Activated T-helper 1 cell treated with Interleukin-2 at 50 U/mL for 16 hours (primary cell): ENCODE data around the gene INSRR.

Experiments used
- DNase-seq: peaks from one replicate; pipeline ENCODE4 v3.0.0-alpha.2; 2020; ENCODE audit warnings: low read depth

Gene INSRR

DNA sequence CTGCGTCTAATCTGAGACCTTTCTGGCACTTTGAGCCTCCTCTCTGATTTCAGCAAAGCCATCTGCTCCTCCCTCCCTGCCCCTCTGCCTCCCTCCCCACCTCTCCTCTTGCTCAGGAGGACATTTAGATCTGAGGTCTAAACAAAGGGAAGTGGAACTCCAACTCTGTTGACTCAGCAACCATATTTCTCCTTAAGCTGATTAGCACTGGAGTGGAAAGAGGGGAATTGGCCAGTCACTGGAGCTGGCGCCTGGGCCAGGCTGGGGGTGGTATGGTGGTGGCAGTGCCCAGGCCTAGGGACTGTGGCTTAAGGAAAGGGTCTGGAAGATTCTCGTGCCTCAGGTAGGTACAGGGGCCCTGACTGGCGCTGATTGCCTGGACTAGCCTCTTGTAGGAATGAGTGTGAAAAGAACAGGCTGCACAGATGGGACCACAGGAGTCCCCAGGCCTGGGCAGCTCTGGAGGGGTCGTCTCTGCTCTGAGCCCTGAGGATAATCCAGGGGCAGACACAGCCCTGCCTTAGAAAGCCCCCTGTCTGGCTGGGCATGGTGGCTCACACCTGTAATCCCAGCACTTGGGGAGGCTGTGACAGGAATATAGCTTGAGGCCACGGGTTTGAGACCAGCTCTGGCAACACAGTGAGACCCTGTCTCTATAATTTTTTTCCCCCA, 54.2 kb downstream of the INSRR start:
- no peak for DNase-seq

DNA sequence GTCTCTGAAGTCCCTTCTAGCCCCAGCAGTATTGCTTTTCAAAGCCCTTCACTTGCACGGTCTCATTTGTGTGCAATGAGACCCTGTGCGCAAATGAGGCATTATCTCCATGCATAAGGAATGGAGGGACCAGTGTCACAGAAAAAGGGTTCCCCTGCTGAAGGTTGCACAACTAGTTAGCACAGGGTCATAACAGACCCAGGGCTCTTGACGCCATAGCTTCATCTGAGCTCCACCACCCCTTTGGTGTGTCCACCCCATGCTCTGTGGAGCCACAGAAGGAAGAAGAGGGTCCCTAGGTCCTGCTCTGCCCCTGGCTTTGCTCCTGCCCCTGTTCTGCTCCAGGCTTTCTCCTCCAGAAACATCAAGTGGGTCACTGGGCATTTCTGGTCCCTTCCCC, 54.9 kb downstream of the INSRR start:
- no peak for DNase-seq

DNA sequence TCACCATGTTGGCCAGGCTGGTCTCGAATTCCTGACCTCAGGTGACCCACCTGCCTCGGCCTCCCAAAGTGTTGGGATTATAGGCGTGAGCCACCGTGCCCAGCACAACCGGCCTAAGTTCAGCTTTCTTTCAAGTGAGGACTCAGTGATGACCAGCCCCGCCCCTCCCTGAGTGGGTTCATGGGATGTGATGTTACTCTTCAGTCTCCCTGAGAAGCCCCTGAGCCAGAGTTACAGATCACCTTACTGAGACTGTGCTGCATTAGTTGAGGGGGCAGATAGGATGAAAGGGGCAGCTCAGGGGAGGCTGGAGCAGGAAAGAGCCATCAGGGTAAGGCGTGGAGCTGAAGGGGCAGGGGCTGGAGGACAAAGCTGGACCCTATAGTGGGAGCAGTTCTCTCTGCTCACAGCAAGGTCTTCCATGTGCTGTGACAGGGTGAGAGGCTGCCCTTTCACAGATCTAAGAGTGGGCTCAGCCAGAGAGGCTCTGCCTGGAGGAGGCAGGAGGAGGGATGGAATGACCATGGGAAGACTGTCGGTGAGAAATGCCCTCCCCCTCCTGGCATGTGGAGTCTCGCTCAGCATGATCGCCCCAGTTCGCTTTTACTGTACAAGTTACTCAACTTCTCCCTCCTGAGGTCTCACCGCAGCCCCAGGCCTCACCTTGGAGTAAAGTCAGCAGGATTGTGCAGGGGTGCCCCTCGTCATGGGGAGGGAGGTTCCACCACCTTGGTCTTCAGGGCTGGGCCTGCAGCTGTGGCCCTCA, 55.6 kb downstream of the INSRR start:
- no peak for DNase-seq

DNA sequence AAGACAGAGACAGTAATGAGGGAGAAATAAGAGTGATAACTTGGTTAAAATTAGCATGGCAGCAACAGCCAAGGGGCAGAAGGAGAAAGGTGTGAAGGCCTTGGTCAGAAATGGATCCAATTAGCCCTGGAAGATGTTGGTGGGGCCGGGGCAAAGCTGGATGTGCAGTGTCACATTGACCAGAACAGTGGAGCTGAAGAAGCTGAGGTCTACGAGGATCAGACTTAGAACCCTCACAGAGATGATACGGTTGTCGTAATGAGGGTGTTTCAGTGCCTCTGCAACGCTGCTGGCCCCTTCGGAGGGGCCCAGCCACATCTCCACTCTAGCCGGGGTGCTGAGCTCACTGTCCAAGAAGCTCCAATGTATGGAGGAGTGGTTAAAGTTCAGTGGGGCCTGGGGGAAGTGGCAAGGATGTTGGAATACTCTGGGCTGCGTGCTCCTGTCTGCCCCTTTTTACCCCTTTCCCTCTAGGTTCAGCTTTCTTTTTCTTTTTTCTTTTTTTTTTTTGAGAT, 56.4 kb downstream of the INSRR start:
- no peak for DNase-seq

DNA sequence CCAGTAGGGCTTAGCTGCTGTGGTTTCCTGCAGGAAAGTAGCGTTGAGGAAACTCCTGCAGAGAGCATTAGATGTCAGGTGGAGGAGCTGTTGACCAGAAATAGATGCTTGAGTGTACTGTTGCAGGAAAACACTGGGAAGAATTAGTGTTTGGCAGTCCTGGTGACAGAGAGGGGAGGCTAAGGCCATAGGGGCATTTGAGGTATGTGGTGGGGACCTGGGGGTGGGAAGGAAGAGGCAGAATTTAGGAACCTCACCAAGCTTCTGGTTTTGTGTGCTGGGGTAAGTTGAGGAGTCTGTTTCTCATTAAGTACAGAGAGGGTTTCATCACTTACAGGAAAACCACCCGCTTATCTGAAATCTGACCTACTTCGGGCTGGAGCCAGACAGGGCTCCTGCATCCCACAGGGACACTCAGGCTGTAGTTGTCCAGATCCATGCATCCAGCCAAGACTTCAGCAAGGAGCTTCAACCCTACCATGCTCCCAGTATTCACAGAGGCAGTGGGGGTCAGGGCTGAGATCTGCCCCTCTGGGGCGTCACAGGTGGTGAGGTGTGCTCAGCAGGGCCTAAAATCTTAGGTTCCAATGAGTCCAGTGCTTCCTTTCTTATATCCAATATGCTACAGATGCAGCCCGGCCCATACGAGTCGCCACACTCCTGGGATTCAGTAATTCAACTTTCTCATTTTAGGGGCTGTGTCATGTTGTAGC, 57.4 kb downstream of the INSRR start:
- no peak for DNase-seq

DNA sequence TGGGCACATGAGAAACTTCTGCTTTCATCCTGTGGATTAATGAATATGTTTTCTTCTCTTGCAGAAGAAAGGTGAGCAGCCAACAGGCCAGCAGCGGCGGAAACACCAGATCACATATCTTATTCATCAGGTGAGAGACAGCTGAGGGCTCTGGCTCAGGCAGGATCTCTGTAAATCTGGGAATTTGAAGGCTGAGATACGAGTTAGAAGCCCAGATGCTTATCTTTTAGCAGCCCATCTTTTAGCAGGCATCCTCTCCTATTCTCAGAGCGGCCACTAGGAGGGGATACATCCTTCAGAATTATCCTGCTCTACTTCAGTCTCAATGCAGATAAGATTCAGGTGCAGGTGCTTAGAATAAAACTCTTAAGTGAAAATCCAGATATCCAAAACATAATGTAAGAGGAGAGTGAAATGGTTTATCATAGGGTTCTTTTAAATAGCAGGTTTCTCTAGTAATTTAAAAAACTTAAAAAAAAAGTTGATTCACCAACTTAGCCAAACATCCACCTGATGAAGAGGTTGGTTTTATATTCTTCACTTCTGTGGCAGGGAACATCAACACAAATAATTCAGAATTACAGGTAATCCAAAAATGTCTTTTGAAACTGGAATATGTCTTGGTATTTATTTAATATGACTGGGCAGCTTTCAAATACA, 61.6 kb downstream of the INSRR start:
- no peak for DNase-seq

DNA sequence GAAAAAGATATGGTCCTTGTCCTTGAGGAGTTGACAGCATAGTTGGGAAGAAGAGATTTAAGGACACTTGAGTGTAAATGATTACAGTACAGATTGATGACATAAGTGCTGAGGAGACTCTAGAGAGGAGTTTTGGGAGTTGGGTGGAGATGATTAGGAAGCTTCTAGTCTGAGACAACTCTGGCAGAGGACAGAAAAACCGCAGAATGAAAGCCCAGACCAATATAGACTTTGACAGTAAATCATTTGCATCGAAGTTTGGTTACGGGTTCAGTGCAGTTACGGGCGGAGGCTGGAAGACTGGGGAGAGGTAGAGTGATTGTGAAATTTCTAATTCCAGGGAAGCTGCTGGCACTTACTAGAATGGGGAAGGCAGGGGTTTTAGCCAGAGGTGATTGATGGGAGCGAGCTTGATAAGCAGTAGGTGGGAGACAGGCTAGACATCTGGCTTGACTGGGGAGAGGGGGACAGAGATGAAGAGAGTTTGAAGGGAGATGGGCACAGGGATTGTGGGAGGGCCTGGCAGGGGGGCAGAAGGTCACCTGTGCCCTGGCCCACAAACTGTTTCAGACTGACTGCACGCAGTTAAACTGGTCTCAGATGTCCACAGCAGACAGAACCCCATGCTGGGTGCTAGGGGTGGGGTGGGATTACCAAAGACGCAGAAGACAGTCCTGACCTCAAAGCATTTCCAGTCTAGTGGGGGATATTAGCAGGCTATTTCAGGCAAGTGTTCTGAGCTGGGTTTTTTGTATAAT, 62.4 kb downstream of the INSRR start:
- no peak for DNase-seq

DNA sequence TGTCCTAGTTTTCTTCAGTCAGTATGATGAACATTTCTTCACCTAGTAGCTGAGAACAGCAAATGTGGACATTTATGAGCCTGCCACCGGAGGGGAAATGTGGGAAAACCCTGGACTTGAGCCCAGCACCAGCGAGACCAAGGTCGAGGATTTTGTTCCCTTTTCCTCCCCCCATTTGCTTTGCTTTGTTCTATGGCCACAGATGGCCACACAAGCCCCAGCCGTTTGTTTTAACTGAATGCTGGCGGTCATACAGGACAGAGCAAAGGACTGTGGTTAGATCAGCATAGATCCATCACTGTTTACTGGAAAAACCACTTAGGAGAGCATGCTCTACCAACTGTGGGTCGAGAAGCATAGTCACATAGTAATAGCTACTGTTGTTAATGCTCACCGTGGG, 63.1 kb downstream of the INSRR start:
- no peak for DNase-seq

DNA sequence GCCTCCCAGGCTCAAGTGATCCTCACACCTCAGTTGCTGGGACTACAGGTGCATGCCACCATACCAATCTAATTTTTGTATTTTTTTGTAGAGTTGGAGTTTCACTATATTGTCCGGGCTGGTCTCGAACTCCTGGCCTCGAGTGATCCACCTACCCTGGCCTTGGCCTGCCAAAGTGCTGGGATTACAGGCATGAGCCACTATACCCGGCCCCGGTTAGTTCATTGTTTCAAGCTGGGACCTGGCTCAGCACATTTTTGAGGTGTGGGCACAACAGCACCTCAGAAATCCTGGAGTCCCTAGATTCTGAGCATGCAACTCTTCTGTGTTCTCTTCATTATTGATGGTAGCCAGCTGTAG, 63.6 kb downstream of the INSRR start:
- no peak for DNase-seq

DNA sequence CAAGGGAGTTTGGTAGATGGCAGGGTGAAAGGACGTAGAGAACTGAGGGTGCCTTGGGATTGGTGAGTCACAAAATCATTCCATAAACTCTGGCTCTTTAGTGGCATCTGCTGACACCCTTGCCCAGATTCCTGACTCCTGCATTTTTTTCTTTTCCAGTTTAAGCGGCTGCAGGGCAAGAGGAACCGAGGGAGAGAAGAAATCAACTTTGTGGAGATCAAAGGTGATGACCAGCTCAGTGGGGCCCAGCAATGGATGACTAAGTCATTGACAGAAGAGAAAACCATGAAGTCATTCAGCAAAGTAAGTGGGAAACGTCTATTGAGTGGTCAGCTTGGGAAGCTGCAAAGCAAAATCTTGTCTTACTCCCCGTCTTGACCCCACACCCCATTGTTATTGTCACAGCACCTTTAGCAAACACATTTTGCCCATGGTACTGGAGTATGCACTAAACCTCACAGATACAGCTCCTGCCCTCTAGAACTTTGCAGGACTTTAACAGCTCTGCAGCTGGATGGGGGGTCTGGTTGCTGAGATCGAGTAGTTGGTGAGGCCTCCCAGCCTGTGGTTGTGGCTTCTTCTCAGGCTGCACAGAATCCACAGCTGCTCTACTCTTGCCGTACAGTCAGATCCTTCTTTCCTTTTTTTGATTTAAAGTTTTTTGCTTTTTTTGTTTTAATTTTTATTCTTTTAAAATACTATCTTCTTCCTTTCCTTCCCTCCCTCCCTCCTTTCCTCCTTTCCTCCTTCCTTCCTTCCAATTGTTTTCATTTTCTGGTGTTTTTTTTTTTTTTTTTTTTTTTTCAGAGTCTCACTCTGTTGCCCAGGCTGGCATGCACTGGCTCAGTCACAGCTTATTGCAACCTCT, 64.2 kb downstream of the INSRR start:
- DNase-seq: no peak
